Fibroblast of lung (primary cell): ENCODE measurements around the gene TANGO6. TPM values are rescaled to one million over a fixed set of nuclear protein-coding genes. Genes with fewer than 3 reads are reported as not detected.

Experiments used
- DNase-seq, 2 donors: peaks; one replicate each; pipeline versions ENCODE4 v3.0.0 to v3.0.0-alpha.2; 2010; ENCODE audit warnings: low read depth in 2 of 2
- H2AFZ ChIP-seq: 2 replicates; pipeline ENCODE4 v1.5.1; 2012; ENCODE audit warnings: low read length, control low read depth, inconsistent platforms
- H3K27ac ChIP-seq: 2 replicates; pipeline ENCODE4 v1.5.1; 2011; ENCODE audit warnings: low read length, control low read depth; ENCODE audit not compliant: insufficient read depth
- H3K27me3 ChIP-seq: 2 replicates; pipeline ENCODE4 v1.5.1; 2011; ENCODE audit warnings: mild to moderate bottlenecking, low read length; ENCODE audit not compliant: control insufficient read depth, insufficient read depth
- H3K36me3 ChIP-seq: 2 replicates; pipeline ENCODE4 v1.5.1; 2011; ENCODE audit warnings: low read length; ENCODE audit not compliant: control insufficient read depth, insufficient read depth
- H3K4me1 ChIP-seq: 2 replicates; pipeline ENCODE4 v1.5.1; 2011; ENCODE audit warnings: low read length; ENCODE audit not compliant: control insufficient read depth, insufficient read depth; ENCODE audit errors: extremely low read depth
- H3K4me2 ChIP-seq: 2 replicates; pipeline ENCODE4 v1.5.1; 2011; ENCODE audit warnings: low read length, control low read depth; ENCODE audit not compliant: insufficient read depth; ENCODE audit errors: extremely low read depth
- H3K4me3 ChIP-seq, 4 experiments: fragments of 200-600 bp in 1 of 4; sonication (generic) in 1 of 4; replicated peaks in 1 of 4; 2 replicates each; pipeline ENCODE4 v1.5.1; 2011 to 2016; ENCODE audit warnings: low read length in 4 of 4, low read depth in 3 of 4, mild to moderate bottlenecking in 3 of 4, control low read depth in 2 of 4, inconsistent platforms in 1 of 4, mixed read lengths in 1 of 4; ENCODE audit not compliant: insufficient read depth in 1 of 4; ENCODE audit errors: control extremely low read depth in 1 of 4
- H3K79me2 ChIP-seq: 2 replicates; pipeline ENCODE4 v1.5.1; 2012; ENCODE audit warnings: mild to moderate bottlenecking, low read length, inconsistent platforms; ENCODE audit not compliant: control insufficient read depth, insufficient read depth
- H3K9ac ChIP-seq: 2 replicates; pipeline ENCODE4 v1.5.1; 2011; ENCODE audit warnings: mild to moderate bottlenecking, low read length, control low read depth; ENCODE audit not compliant: insufficient read depth
- H3K9me3 ChIP-seq: 2 replicates; pipeline ENCODE4 v1.5.1; 2012; ENCODE audit warnings: low read depth, low read length; ENCODE audit not compliant: control insufficient read depth, insufficient read depth
- H4K20me1 ChIP-seq: 2 replicates; pipeline ENCODE4 v1.5.1; 2011; ENCODE audit warnings: low read length; ENCODE audit not compliant: control insufficient read depth, insufficient read depth; ENCODE audit errors: extremely low read depth
- CTCF ChIP-seq, 2 donors: IDR thresholded peaks in 1 of 2; conservative IDR thresholded peaks in 1 of 2; 1 replicate in 1 of 2; 2 replicates in 1 of 2; pipeline ENCODE4 v1.5.1; 2011 to 2012; ENCODE audit warnings: low read length in 2 of 2, control low read depth in 1 of 2, inconsistent platforms in 1 of 2, low read depth in 1 of 2, mild to moderate bottlenecking in 1 of 2
- EZH2 ChIP-seq: IDR thresholded peaks from 2 replicates; pipeline ENCODE4 v1.5.1; 2012; ENCODE audit warnings: low read length, control low read depth, mild to moderate bottlenecking; ENCODE audit errors: missing control alignments
- polyA plus RNA-seq, 2 donors: library from polyadenylated mRNA; depleted of rRNA in 1 of 2; stranded (reverse) in 1 of 2; unstranded in 1 of 2; fragments of >200 nt; gene quantifications; 2 replicates each; pipeline ENCODE4 v1.2.1, GENCODE V29; 2011 to 2012; ENCODE audit warnings: missing spikeins in 1 of 2
- total RNA-seq: library from RNA; depleted of rRNA; stranded (reverse); fragments of >200 nt; gene quantifications from 2 replicates; pipeline ENCODE4 v1.2.1, GENCODE V29; 2014

The TANGO6 gene
- total and polyA plus RNA-seq, 2 donors (not counting 1 experiment from before 2014, with no cell fraction given): 6.5 to 29.9 TPM

GRCh38 chr16:68951991-68952877, 108.9 kb downstream of the TANGO6 start:
- H3K36me3 ChIP-seq: no peaks in the 10 kb centered on the region
- no peaks in the 10 kb centered on the region for H3K9me3 ChIP-seq
- H3K79me2 ChIP-seq: no peaks in the 10 kb centered on the region
- H3K4me2 ChIP-seq: no peak overlapping the region
- no peak overlapping the region for H3K4me3 ChIP-seq
- no peaks in the 10 kb centered on the region for H3K4me1 ChIP-seq
- peak in 1 of 2 donors; percentile 72 for DNase-seq
- no peak overlapping the region for H2AFZ ChIP-seq
- H3K27me3 ChIP-seq: no peaks in the 10 kb centered on the region
- no peak overlapping the region for H3K9ac ChIP-seq
- no peaks in the 10 kb centered on the region for H4K20me1 ChIP-seq
- no peak overlapping the region for H3K27ac ChIP-seq
- TF ChIP-seq CTCF (conservative IDR thresholded peaks at IDR 0.05 in 1 of 2, IDR thresholded peaks at IDR 0.05 in 1 of 2; ENCODE audit: low read depth in 1 of 2, low read length in 2 of 2) (no peak), EZH2 (no peak)

- H3K79me2 ChIP-seq: no peaks in the 10 kb centered on the region
- H4K20me1 ChIP-seq: no peaks in the 10 kb centered on the region
- H3K9ac ChIP-seq: no peak overlapping the region
- no peak for DNase-seq
- no peak overlapping the region for H2AFZ ChIP-seq
- H3K4me2 ChIP-seq: no peak overlapping the region
- H3K4me1 ChIP-seq: no peaks in the 10 kb centered on the region
- TF ChIP-seq EZH2 (no peak), CTCF (conservative IDR thresholded peaks at IDR 0.05 in 1 of 2, IDR thresholded peaks at IDR 0.05 in 1 of 2; ENCODE audit: low read depth in 1 of 2, low read length in 2 of 2) (no peak)
- H3K9me3 ChIP-seq: no peaks in the 10 kb centered on the region
- H3K27me3 ChIP-seq: no peaks in the 10 kb centered on the region
- H3K27ac ChIP-seq: no peak overlapping the region
- H3K4me3 ChIP-seq: no peak overlapping the region
- no peaks in the 10 kb centered on the region for H3K36me3 ChIP-seq
These were observed 111.7 kb downstream of the TANGO6 start for GRCh38 chr16:68954911-68955635.

- Histone ChIP-seq H3K9me3 (no peaks in the 10 kb centered on the region), H3K27ac (no peak overlapping the region), H2AFZ (no peak overlapping the region), H3K4me1 (no peaks in the 10 kb centered on the region), H3K4me2 (no peak overlapping the region), H3K36me3 (no peaks in the 10 kb centered on the region), H3K4me3 (no peak overlapping the region), H3K9ac (no peak overlapping the region), H3K79me2 (no peaks in the 10 kb centered on the region), H3K27me3 (no peaks in the 10 kb centered on the region), H4K20me1 (no peaks in the 10 kb centered on the region)
- no peak for TF ChIP-seq EZH2
- TF ChIP-seq CTCF (conservative IDR thresholded peaks at IDR 0.05 in 1 of 2, IDR thresholded peaks at IDR 0.05 in 1 of 2; ENCODE audit: low read depth in 1 of 2, low read length in 2 of 2): no peak
- no peak for DNase-seq
These were observed 117.6 kb downstream of the TANGO6 start for GRCh38 chr16:68960910-68961309.
